HL-60 (cell line): ENCODE results near the gene SMCO3.

Experiments
- GABPA ChIP-seq: IDR thresholded peaks from 2 replicates; pipeline ENCODE4 v1.6.1; 2012; ENCODE audit warnings: low read depth
- POLR2AphosphoS5 ChIP-seq: IDR thresholded peaks from 2 replicates; pipeline ENCODE4 v1.6.1; 2012; ENCODE audit warnings: low read depth
- TF ChIP-seq, protein P1 (sequence below): IDR thresholded peaks from one replicate; pipeline ENCODE4 v1.5.1; 2011; ENCODE audit warnings: low read length, control low read depth, inconsistent platforms; ENCODE audit not compliant: insufficient read depth
- TF ChIP-seq, protein P2 (sequence below): IDR thresholded peaks from 2 replicates; pipeline ENCODE4 v1.6.1; 2012; ENCODE audit warnings: low read depth; ENCODE audit not compliant: insufficient replicate concordance

DNA sequence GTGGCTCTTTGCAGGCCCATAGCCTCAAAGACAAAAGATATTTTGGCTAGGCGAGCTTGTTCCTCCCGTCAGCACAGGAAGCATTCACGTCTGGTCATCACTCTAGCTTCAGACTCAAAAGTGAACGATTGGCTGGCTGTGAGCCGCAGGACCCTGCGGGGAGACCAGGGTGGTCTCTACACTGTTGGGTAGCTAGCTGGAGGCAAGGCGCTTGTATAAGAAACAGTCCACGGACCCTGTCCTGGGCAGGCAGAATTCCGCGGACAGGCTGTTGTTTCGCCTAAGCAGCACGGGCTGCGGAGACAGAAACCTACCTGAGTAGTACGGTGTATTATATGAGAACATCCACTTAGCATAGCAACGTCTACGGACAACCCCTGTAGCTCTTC, 40.3 kb downstream of the SMCO3 start:
- TF ChIP-seq, protein P1, sequence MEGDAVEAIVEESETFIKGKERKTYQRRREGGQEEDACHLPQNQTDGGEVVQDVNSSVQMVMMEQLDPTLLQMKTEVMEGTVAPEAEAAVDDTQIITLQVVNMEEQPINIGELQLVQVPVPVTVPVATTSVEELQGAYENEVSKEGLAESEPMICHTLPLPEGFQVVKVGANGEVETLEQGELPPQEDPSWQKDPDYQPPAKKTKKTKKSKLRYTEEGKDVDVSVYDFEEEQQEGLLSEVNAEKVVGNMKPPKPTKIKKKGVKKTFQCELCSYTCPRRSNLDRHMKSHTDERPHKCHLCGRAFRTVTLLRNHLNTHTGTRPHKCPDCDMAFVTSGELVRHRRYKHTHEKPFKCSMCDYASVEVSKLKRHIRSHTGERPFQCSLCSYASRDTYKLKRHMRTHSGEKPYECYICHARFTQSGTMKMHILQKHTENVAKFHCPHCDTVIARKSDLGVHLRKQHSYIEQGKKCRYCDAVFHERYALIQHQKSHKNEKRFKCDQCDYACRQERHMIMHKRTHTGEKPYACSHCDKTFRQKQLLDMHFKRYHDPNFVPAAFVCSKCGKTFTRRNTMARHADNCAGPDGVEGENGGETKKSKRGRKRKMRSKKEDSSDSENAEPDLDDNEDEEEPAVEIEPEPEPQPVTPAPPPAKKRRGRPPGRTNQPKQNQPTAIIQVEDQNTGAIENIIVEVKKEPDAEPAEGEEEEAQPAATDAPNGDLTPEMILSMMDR: no peak
- TF ChIP-seq, protein P2, sequence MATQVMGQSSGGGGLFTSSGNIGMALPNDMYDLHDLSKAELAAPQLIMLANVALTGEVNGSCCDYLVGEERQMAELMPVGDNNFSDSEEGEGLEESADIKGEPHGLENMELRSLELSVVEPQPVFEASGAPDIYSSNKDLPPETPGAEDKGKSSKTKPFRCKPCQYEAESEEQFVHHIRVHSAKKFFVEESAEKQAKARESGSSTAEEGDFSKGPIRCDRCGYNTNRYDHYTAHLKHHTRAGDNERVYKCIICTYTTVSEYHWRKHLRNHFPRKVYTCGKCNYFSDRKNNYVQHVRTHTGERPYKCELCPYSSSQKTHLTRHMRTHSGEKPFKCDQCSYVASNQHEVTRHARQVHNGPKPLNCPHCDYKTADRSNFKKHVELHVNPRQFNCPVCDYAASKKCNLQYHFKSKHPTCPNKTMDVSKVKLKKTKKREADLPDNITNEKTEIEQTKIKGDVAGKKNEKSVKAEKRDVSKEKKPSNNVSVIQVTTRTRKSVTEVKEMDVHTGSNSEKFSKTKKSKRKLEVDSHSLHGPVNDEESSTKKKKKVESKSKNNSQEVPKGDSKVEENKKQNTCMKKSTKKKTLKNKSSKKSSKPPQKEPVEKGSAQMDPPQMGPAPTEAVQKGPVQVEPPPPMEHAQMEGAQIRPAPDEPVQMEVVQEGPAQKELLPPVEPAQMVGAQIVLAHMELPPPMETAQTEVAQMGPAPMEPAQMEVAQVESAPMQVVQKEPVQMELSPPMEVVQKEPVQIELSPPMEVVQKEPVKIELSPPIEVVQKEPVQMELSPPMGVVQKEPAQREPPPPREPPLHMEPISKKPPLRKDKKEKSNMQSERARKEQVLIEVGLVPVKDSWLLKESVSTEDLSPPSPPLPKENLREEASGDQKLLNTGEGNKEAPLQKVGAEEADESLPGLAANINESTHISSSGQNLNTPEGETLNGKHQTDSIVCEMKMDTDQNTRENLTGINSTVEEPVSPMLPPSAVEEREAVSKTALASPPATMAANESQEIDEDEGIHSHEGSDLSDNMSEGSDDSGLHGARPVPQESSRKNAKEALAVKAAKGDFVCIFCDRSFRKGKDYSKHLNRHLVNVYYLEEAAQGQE: no peak
- TF ChIP-seq GABPA: no peak
- TF ChIP-seq POLR2AphosphoS5: no peak
